ENCODE results near the gene KYAT1.

KYAT1 gene

DNA sequence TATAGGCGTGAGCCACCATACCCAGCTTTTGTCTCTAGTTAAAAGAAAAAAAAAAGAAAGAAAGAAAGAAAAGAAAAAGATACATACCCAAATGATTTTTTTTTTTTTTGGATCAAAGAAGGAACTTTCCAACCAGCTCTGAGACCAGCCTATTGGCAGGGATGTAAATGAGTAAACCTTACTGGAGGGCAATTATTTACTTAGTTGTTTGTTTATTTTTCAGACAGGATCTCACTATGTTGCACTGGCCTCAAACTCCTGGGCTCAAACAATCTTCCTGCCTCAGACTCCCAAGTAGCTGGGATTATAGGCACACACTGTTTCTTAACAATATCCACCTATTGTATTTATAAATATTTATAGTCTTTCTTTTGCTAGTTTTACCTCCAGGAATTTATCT lies 41.2 kb downstream of the KYAT1 start:
- DNase-seq (ENCODE audit: low read depth in 2 of 2): no peak

DNA sequence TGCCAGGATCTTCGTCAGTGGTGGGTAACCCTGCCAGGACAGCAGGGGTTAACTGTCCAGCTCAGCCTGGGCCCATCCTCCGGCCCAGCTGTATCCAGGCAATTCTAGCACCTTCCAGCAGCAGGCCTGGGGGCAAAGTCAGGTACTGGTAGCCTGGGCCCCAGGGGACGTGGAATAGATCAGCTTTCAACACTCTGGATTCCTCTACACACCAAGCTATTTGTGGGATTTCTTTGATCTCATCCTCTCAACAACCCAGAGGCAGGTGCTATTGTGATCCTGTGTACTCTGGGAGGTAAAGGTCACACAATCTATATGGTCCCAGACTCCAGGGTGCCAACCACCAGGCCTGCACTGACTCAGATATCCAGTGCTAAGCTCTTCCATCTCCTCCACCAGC lies 43.4 kb downstream of the KYAT1 start:
- no peak for DNase-seq (ENCODE audit: low read depth in 2 of 2)

DNA sequence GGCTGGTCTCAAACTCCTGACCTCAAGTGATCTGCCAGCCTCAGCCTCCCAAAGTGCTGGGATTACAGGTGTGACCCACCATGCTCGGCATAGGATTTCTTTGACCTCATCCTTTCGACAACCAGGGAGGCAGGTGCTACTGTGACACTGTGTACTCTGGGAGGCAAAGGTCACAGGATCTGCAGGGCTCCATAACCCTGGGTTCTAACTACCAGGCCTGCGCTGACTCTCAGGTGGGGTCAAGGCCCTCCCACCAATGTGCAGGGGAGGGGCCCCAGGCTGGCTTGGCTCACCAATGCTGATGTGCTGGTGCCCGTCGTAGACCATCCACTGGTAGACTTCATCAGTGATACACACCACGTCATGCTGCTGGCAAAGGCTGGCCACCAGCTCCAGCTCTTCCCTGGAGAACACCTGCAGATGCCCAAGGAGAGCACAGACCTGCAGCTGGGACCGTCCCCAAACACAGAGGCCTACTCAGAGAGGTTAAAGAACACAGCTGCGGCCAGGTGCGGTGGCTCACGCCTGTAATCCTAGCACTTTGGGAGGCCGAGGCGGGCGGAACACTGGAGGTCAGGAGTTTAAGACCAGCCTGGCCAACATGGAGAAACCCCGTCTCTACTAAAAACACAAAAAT lies 45.1 kb downstream of the KYAT1 start:
- DNase-seq (ENCODE audit: low read depth in 2 of 2): no peak

DNA sequence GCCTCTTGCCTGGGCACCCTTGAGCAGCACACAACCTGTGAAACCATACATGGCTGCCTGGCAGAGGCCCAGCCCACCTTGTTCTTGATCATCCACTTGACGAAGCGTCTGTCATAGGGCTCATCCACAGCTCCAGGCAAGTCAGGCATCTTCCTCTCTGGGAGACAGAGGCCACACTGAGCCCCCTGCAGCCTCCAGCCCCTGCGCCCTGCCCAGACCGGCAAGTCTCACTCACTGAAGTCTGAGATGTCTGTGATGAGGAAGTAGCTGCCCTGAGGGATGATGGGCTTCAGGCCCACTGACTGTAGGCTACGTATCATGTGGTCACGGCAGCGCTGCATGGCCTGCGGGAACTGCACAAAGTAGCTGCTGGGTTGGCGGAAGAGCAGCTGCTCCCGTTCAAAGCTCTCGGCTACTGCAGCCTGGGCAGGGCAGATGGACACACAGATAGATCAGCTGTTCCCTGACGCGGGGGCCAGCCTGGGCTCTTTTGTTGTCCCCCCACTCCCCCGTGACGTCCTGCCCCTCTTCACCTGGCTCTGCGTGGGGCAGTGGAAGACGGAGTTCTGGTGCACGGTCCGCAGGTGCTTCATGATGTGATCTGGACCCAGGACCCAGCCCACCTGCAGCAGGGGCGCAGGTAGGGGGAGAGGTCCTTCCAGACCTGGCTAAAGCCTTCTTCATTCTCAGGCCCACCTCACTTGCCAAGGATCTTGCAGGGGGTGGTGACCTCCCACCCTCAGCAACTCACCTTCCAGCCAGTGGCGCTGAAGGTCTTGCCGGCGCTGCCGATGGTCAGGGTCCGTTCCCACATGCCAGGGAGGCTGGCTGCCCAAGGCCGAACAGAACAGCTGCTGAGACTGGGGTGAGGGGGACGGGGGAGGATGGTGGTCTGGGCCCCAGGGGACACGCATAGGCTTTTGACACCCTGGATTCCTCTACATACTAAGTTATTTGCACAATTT lies 46.2 kb downstream of the KYAT1 start:
- DNase-seq (ENCODE audit: low read depth in 2 of 2): no peak

DNA sequence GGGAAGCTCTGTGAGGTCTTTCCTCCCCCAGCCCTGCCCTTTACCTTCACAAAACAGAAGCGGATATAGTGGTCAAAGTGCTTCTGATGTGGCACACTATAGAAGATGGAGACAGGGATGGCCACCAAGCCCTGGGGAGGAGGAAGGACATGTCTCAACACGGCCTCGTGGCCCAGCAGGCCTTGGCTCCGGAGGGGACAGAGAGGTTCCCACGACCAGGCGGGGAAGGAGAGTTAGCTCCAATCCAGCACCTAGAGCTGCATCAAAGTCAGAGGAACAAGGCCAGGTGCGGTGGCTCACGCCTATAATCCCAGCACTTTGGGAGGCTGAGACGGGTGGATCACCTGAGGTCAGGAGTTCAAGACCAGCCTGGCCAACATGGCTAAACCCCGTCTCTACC lies 48.1 kb downstream of the KYAT1 start:
- DNase-seq (ENCODE audit: low read depth in 2 of 2): no peak

DNA sequence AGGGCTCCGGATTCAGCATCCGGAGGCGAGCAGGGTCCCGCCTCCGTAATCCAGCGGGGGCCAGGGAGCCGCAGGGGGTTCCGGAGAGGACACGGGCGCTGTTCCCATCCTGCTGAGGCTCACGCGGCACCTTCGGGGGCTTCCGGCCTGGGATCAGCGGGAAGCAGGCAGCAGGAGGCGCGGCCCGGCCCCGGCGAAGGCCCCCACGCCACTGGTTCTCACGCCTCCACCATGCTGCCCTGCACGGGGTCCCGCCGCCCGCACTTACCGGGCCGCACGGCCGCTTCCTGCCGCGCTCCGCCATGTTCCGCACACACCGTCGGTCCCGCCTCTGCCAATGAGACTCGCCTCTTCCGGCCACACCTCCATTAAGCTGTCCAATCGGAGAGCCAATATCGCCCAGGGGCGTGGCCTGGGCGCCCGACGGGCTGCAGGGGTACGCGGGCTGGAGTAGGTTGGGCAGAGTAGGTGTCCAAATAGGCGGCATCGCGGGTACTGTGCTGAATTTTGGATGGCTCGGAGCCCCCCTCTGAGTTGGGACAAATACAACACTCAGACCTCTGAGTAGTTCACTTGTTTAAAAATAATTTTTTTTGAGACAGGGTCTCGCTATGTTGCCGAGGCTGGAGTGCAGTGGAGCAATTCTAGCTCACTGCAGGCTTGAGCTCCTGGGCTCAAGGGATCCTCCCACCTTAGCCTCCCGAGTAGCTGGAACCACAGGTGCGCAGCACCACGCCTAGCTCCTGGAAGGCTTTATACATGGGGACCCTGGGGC lies 52.1 kb downstream of the KYAT1 start, which contains the start of gene SPOUT1:
SPOUT1 (minus strand) TSS at position 318 of the 775 bp plus-strand sequence; CDS start at position 304, 14 bp downstream.
- DNase-seq (ENCODE audit: low read depth in 2 of 2): peak; percentile 86 to 93

DNA sequence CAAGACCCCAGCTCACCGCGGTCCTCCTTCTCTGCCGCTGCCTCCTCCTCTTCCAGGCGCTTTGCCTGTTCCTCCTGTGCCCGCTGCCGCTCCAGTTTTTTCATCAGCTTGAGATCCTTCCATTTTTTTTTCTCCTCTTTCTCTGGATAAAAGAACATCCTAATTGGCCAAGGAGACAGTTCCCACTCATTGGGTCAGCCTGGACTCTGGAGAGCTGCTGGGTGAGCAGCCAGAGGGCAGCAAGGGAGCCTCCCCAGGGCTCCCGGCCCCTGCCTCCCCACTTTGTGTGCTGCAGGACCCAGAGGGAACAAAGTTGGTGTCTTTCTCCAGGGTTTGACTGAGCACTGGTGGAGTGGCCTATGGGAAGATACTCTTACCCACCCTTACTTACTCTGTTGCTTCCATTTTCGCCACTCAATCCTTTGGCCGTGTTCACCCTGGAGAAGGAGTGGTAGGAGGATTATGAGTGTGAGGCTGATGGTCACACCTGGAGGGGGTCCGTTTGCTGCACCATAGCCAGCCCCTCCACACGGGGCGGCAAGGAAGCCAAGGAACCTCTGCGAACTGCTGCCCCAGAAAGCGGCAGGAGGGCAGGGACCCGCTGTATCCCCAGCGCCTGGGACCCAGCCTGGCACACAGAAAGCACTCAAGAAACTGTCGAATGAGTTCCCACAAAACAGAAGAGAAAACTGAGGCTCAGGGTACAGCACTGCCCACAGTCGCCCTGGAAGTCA lies 52.9 kb downstream of the KYAT1 start:
- no peak for DNase-seq (ENCODE audit: low read depth in 2 of 2)

DNA sequence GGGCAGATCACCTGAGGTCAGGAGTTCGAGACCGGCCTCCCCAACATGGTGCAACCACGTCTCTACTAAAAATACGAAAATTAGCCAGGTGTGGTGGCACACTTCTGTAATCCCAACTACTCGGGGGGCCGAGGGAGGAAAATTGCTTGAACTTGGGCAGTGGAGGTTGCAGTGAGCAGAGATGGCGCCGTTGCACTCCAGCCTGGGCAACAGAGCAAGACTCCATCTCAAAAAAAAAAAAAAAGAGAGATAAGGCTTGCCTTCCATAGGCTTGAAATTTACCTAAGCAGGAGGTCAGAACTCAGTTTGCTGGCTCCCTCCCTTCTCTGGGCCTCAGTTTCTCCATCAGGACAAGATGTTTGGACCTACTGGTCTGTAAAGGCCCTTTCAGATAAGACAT lies 53.5 kb downstream of the KYAT1 start:
- no peak for DNase-seq (ENCODE audit: low read depth in 2 of 2)

DNA sequence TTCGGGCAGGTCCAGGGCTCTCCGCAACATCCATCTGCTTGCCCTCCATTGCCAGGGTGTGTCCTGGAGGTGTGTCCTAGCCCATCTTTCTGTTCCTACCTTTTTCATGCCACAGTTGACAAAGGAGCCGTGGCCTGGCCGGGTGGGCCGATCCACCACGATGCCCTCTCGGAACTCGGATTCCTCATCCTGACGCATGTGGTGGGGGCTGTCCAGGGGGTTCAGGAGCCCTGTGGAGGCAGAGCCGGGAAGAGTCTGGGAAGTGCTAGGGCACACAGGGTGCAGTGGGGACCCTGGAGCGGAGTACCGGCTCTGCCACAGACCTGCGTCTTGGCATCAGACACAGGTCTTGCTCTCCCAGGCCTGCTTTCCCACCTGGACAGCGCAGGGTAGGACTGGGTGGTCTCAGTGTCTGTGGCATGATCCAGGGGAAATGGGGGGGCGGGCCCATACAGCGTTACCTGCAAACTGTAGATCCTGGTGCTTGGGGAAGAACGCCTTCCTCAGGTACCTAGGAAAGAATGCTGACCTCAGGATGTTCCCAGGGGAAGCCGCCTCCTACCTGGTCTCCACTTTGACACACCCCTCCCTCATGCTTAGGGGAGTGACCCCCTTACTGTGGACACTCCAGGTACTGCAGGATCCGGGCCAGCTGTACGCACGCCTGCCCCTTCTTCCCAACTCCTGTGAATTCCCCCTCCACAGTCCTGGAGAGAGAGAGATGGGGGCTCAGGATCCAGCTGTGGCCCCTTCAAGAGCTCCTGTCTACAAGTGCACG lies 55.6 kb downstream of the KYAT1 start:
- no peak for DNase-seq (ENCODE audit: low read depth in 2 of 2)

DNA sequence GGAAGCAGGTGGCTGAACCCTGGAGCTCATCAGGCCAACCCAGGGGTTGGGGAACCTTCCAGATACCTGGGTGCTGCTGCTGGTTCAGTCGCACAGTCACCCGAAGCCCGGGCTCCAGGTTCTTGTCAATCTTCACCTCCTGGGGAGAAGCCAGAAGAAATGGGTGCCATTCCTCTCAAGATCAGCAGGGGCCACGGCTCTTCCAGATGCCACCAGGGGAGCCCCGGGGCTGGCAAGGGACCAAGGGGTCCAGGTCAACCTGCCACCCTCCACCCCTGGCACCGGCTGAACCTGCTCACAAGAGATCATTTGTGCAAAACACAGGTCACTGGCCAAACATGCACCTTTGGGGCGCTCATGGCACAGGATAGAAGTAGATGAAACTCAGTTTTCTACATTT lies 56.8 kb downstream of the KYAT1 start:
- no peak for DNase-seq (ENCODE audit: low read depth in 2 of 2)

DNA sequence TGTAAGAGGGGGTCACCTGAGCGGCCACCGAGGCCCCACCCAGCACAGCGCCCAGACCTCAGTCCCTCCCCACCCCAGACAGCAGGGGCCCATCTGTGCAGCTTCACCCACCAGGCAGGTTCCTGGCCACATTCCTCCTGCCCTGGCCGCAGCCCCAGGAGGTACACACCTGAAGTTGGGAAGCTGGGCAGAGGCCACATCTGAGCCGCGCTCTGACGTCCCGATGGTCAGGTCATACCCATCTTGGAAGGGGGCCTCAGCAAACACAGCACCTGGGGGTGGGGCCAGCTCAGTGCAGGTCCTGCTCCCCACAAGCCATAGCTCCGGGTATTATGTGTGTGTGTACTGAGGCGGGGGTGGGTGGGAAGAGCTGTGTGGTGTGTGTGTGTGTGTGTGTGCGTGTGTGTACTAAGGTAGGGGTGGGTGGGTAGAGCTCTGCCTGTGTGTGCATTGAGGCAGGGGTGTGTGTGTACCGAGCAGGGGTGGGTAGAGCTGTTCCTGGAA lies 57.8 kb downstream of the KYAT1 start:
- DNase-seq (ENCODE audit: low read depth in 2 of 2): no peak

DNA sequence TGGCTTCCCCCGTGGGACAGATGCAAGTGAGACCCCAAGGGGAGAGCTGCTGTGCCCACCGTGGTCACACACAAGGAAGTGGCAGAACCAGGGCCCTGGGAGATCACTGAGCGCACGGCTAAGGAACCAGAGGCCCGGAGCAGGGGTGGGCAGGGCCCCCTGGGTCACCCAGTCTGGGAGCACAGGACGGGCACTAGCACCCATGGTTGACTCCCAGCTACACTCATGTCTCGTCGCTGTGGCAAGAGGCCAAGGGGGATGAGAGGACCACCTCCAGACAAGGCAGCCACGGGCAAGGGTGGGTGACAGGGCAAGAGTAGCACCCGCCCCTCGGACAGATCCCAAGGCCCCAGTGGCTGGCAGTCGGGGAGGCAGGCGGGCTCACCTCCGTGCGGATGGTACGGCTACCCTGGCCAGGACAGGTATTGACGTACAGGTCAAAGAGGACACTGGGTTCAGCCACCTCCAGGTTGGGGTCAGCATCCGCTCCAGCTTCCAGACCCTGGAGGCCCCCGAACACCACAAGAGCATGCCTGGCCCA lies 58.3 kb downstream of the KYAT1 start:
- DNase-seq (ENCODE audit: low read depth in 2 of 2): no peak

DNA sequence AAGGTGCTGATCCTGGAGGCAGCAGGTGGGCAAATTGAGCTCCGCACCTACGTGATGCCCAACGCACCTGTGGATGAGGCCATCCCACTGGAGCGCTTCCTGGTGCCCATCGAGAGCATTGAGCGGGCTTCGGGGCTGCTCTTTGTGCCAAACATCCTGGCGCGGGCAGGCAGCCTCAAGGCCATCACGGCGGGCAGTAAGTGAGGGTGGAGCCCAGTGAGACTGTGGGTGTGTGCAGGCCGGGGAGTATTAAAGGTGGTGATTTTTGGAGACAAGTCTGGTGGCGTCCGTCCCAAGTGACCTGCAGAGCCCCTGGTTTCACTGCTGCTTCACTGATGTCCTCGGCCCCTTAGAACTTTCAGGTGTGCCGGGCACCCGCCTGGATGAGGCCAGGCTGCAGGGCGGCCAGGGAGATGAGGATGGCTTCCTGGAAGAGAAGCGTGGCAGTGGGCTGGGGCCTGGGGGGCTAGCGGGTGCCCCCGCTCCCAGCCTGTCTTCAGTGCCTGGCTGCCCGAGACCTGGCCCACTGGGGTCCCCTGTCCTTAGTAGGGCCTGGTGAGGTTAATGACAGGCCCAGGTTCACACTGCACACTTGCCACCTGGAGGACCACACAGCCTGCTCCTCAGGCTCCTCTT lies 59.2 kb downstream of the KYAT1 start:
- DNase-seq (ENCODE audit: low read depth in 2 of 2): no peak

DNA sequence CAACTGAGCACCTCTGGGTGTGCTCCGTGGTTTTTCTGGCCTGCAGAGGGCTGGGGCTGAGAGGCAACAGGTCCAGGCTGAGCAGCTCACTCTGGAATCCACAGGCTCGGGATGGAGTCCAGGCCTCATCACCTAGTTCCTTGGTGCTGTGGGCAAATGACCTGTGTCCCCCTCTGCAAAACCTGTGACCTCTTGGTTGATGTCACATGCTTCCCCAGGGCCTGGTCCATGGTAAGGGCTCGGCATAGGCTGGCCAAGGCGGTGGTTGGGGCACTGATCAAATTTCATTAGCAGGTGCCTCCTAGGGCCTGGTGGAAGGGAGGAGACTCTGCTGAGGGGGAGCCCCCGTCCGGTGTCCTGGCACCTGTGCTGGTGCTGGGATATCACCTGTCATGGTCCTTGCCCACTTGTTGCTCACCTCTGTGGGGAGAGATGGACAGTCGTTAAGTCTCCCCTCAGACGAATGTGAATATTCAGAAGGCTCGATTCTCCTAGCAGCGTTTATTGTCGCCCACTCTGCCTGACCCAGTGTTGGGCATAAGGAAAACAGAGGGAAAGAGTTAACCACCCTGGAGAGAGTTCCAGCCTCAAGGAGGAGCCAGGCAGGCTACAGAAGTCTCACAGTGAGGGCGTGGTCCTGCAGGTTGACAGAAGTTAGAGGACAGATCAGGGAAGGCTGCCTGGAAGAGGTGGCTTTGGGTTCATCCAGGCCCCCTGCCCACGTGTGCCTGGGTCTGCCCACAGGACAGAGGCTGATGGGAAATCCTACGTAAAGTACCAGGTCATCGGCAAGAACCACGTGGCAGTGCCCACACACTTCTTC lies 60.0 kb downstream of the KYAT1 start:
- DNase-seq (ENCODE audit: low read depth in 2 of 2): no peak

DNA sequence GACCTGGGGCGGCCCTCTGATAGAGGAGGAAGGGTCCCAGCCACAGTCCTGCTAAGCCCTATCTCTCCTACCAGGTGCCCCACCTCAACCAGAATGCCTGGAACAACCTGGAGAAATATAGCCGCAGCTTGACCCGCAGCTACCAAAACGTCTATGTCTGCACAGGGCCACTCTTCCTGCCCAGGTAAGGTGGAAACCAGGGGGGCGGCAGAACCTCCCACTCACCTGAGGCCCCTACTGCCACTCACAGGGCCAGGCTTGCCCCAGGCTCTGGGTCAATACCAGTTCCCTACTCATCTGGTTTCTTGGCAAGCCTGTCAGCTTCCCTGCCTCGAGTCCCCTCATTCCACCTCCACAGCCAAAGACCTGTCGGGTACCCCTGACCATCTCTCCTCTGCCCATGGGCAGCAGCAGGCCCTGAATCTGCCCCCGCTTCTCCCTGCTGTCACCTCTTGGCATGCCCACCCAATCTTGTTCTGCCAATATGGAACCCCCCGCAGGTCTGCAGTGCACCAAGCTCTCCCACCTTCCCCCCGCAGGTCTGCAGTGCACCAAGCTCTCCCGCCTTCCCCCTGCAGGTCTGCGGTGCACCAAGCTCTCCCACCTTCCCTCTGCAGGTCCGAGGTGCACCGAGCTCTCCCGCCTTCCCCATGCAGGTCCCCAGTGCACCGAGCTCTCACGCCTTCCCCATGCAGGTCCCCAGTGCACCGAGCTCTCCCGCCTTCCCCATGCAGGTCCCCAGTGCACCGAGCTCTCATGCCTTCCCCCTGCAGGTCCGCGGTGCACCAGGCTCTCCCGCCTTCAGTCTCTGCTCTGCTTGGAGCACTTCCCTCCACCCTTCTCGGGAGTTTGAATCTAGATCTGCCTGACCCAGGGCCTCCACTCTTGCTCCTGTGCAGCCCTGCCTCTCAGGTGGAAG lies 60.8 kb downstream of the KYAT1 start:
- DNase-seq (ENCODE audit: low read depth in 2 of 2): no peak

DNA sequence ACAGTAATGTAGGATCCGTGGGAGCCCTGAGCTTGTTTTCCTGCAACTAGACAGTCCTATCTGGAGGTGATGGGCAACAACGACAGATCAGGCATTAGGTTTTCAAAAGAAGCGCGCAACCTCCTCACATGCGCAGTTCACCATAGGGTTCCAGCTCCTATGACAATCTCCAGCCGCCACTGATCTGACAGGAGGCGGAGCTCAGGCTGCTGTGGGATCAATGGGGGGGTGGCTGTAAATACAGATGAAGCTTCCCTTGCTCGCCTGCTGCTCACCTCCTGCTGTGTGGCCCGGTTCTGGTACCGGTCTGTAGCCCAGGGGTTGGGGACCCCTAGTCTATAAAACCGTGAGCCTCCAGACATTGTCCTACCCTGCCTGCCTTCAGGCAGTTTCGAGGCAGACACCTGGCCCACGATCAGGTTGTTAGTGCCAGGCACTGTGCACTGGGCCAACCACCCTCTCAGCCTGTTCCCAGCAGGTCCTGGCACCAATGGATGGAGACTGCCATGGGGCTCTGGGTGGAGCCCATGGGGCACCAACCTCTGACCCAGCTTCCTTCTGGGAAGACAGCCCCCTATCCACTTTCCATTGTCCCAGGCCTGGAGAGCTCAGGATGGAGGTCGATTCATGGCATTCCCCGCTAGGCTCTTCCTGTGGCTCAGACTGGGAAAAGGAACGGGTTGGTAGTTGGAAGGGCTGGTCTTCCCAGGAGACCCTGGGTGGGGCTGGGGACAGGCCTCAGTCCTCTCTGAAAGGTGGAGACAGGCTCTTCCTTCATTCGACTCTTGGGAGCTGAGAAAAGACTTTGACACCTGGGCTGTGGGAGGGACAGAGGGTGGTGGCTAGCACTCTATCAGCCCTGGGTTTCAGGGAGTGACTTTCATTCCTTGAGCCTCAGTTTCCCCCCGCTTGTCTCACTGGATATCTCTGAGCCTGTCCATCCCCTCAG lies 61.8 kb downstream of the KYAT1 start:
- DNase-seq (ENCODE audit: low read depth in 2 of 2): no peak
